ENCODE data around the gene VTCN1.

- TF ChIP-seq MAX (IDR thresholded peaks at IDR 0.05; ENCODE audit: insufficient read depth, insufficient read length) (no peak), POLR2A (IDR thresholded peaks at IDR 0.05; ENCODE audit: low read depth, low read length) (no peak)
- TF ChIP-seq, protein P1, sequence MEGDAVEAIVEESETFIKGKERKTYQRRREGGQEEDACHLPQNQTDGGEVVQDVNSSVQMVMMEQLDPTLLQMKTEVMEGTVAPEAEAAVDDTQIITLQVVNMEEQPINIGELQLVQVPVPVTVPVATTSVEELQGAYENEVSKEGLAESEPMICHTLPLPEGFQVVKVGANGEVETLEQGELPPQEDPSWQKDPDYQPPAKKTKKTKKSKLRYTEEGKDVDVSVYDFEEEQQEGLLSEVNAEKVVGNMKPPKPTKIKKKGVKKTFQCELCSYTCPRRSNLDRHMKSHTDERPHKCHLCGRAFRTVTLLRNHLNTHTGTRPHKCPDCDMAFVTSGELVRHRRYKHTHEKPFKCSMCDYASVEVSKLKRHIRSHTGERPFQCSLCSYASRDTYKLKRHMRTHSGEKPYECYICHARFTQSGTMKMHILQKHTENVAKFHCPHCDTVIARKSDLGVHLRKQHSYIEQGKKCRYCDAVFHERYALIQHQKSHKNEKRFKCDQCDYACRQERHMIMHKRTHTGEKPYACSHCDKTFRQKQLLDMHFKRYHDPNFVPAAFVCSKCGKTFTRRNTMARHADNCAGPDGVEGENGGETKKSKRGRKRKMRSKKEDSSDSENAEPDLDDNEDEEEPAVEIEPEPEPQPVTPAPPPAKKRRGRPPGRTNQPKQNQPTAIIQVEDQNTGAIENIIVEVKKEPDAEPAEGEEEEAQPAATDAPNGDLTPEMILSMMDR (IDR thresholded peaks at IDR 0.05; ENCODE audit: extremely low read depth in 1 of 2, insufficient read depth in 1 of 2, low read depth in 1 of 2, low read length in 2 of 2): no peak
Measured at GRCh38 chr1:117118137-117118536, 92.6 kb downstream of the VTCN1 start.
